ENCODE data around the gene PDRG1.

- no peak for TF ChIP-seq POLR2AphosphoS5 (IDR thresholded peaks at IDR 0.05; ENCODE audit: low read depth, low read length)
- no peak for TF ChIP-seq TAF1 (IDR thresholded peaks at IDR 0.05; ENCODE audit: borderline replicate concordance, insufficient read depth, low read length)
- no peak for TF ChIP-seq REST (IDR thresholded peaks at IDR 0.05; ENCODE audit: insufficient read depth in 1 of 2, low read depth in 2 of 2, low read length in 2 of 2)
- TF ChIP-seq SIN3A (IDR thresholded peaks at IDR 0.05; ENCODE audit: borderline replicate concordance, insufficient read depth, low read length), result no peak
- TF ChIP-seq FOXP2 (optimal IDR thresholded peaks at IDR 0.05; ENCODE audit: borderline replicate concordance, extremely low read depth, extremely low read length, insufficient read depth), result no peak
These were observed 10.9 kb upstream of the PDRG1 start for GRCh38 chr20:31962761-31963160.
